Activated CD8-positive, alpha-beta memory T cell treated with anti-CD3 and anti-CD28 coated beads for 24 hours (primary cell): ENCODE measurements around the gene ARSD.
"Not testable (repeated sequence)": the region's sequence is repeated elsewhere in the genome, so short reads cannot be mapped to it uniquely, and the experiment has no call there.

ENCODE experiments used
- DNase-seq: peaks from one replicate; pipeline ENCODE4 v3.0.0-alpha.2; 2020

Gene ARSD

GRCh38 chrX:2928583-2929434, at the start of gene ARSD:
TSS of gene ARSD (minus strand) at chrX:2929339. CDS start at chrX:2929275, 64 bp downstream.
- peak; percentile 80 for DNase-seq

GRCh38 chrX:2978639-2979038, 49.5 kb upstream of the ARSD start:
- not testable (repeated sequence) for DNase-seq

GRCh38 chrX:2974961-2975360, 45.8 kb upstream of the ARSD start:
- no peak for DNase-seq

- DNase-seq: no peak
Observed at GRCh38 chrX:2972391-2972790, 43.3 kb upstream of the ARSD start.

- no peak for DNase-seq
Observed at GRCh38 chrX:2969021-2969420, 39.9 kb upstream of the ARSD start.

GRCh38 chrX:2967998-2968909, 39.1 kb upstream of the ARSD start:
- no peak for DNase-seq

GRCh38 chrX:2967584-2967983, 38.4 kb upstream of the ARSD start:
- DNase-seq: no peak

GRCh38 chrX:2967012-2967411, 37.9 kb upstream of the ARSD start:
- no peak for DNase-seq

GRCh38 chrX:2965965-2966364, 36.8 kb upstream of the ARSD start:
- DNase-seq: no peak

- not testable (repeated sequence) for DNase-seq
Observed at GRCh38 chrX:2963992-2964794, 35.1 kb upstream of the ARSD start.

- DNase-seq: not testable (repeated sequence)
Observed at GRCh38 chrX:2963449-2963848, 34.3 kb upstream of the ARSD start.

- DNase-seq: no peak
Observed at GRCh38 chrX:2962381-2962780, 33.2 kb upstream of the ARSD start.

- no peak for DNase-seq
Observed at GRCh38 chrX:2960861-2961515, 31.8 kb upstream of the ARSD start.

GRCh38 chrX:2958199-2958598, 29.1 kb upstream of the ARSD start:
- DNase-seq: no peak

- no peak for DNase-seq
Observed at GRCh38 chrX:2955838-2956237, 26.7 kb upstream of the ARSD start.

- no peak for DNase-seq
Observed at GRCh38 chrX:2955281-2955680, 26.1 kb upstream of the ARSD start.

GRCh38 chrX:2954541-2954940, 25.4 kb upstream of the ARSD start:
- DNase-seq: no peak

GRCh38 chrX:2937942-2938341, 8.8 kb upstream of the ARSD start:
- DNase-seq: not testable (repeated sequence)

- no peak for DNase-seq
Observed at GRCh38 chrX:2934715-2935710, 5.9 kb upstream of the ARSD start.

- DNase-seq: no peak
Observed at GRCh38 chrX:2933125-2933900, 4.2 kb upstream of the ARSD start.
